Parietal lobe (tissue), 1 donor: Measurements from ENCODE around the gene OR5A1. TPM values are rescaled to one million over a fixed set of nuclear protein-coding genes. Genes with fewer than 3 reads are reported as not detected.

Source experiments
- total RNA-seq: library from RNA; depleted of rRNA; stranded (reverse); fragments of >200 nt; gene quantifications from one replicate; pipeline ENCODE4 v1.2.3, GENCODE V29; 2014

OR5A1 gene
- total RNA-seq = not detected

GRCh38 chr11:59436169-59436568 lies at the start of gene OR5A1:
Gene OR5A1, plus strand, starts transcription at chr11:59436469. Its CDS starts 6,700 bp downstream, at chr11:59443169.

GRCh38 chr11:59426361-59427067 lies 9.8 kb upstream of the OR5A1 start, which contains the start of gene OR5A2:
Gene OR5A2, minus strand, starts transcription at chr11:59426413. Its CDS starts 3,460 bp downstream, at chr11:59422953.

GRCh38 chr11:59456661-59457060 lies 20.4 kb downstream of the OR5A1 start, which contains the start of gene OR4D6:
Gene OR4D6, plus strand, starts transcription at chr11:59456961. Its CDS starts 0 bp downstream, at chr11:59456961.

GRCh38 chr11:59473015-59473414 lies 36.7 kb downstream of the OR5A1 start, which contains the start of gene OR4D10:
Gene OR4D10, plus strand, starts transcription at chr11:59473315. Its CDS starts 4,115 bp downstream, at chr11:59477430.

Other genes starting within 250 kb of the OR5A1 start
- gene MPEG1, start 223.5 kb upstream of the OR5A1 start, total RNA-seq = 1.6 TPM
- not detected for gene OR5AN1, start 77.6 kb upstream of the OR5A1 start, total RNA-seq
- gene OR5A2, start 10.1 kb upstream of the OR5A1 start, total RNA-seq = not detected
- not detected for gene OR4D6, start 20.5 kb downstream of the OR5A1 start, total RNA-seq
- gene OR4D10, start 36.8 kb downstream of the OR5A1 start, total RNA-seq = not detected
- not detected for gene OR4D11, start 67.1 kb downstream of the OR5A1 start, total RNA-seq
- gene OR4D9, start 75.1 kb downstream of the OR5A1 start, total RNA-seq = not detected
- gene OSBP, start 179.3 kb downstream of the OR5A1 start, total RNA-seq = 43.2 TPM
- gene PATL1, start 232.6 kb downstream of the OR5A1 start, total RNA-seq = 10.6 TPM